ENCODE data around the gene SERPINA5. TPM values are rescaled to one million over a fixed set of nuclear protein-coding genes. Genes with fewer than 3 reads are reported as not detected.

Gene SERPINA5
- total RNA-seq, 2 experiments from 2014 or later: not detected

DNA sequence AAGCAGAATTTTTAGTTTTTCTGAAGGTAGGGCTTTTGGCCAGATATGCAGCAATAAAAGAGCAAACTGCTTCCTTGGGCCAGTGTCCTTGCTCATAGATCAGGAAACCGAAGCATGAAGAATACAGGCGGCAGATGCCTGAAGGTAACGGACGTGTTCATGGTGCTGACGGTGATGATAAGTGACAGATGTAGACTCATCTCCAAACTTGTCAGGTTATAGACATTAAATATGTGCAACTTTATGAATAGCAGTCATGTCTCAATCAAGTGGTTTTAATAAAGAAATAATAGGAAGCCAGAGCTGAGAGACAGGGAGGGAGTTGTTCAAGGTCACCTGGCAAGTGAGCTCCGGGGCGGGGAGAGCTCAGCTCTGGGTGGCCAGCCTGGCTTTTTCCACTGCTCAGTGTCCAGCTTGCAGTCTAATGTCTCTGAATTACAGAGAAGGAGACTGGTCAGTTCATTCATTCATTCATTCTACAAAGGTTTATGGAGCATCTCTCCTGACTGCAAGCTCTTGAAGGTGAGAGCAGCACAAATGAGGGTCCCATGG, 1.0 kb downstream of the SERPINA5 start:
- no peak for ATAC-seq

GRCh38 chr14:94582851-94583250, 1.6 kb downstream of the SERPINA5 start:
- CTCF ChIA-PET: interaction anchor here (0.8 kb wide), 1 partner anchor 19 kb away, joined by 3 read pairs; no protein-coding TSS in a partner anchor
- Mint-ChIP-seq H3K9me3 (no peaks in the 10 kb centered on the region), H3K4me3 (no peak overlapping the region), H3K4me1 (ENCODE audit: low read depth) (no peaks in the 10 kb centered on the region), H3K27me3 (peaks cover 2% of the 10 kb centered on the region), H3K27ac (no peak overlapping the region), H3K36me3 (ENCODE audit: low read depth) (no peaks in the 10 kb centered on the region)
- no peak for DNase-seq
- ATAC-seq: no peak
- intact Hi-C loops (cut with micrococcal nuclease): no loop called here
- TF ChIP-seq CTCF (IDR thresholded peaks at IDR 0.05): no peak
- POLR2A ChIA-PET: no interaction called here

More for the DNA sequence above, 1.0 kb downstream of the SERPINA5 start:
- H3K4me1 Mint-ChIP-seq (ENCODE audit: low read depth): no peaks in the 10 kb centered on the region
- CTCF ChIA-PET: interaction anchor here (0.8 kb wide), 1 partner anchor 20 kb away, joined by 3 read pairs; no protein-coding TSS in a partner anchor
- H3K36me3 Mint-ChIP-seq (ENCODE audit: low read depth): no peaks in the 10 kb centered on the region
- TF ChIP-seq CTCF (IDR thresholded peaks at IDR 0.05): no peak
- POLR2A ChIA-PET: no interaction called here
- DNase-seq: no peak
- H3K9me3 Mint-ChIP-seq: no peaks in the 10 kb centered on the region
- intact Hi-C loops (cut with micrococcal nuclease): no loop called here
- H3K4me3 Mint-ChIP-seq: no peak overlapping the region
- no peak overlapping the region for H3K27ac Mint-ChIP-seq
- H3K27me3 Mint-ChIP-seq: peaks cover 2% of the 10 kb centered on the region

GRCh38 chr14:94583557-94583956, 2.3 kb downstream of the SERPINA5 start:
- no peak overlapping the region for H3K4me3 Mint-ChIP-seq
- ChIA-PET POLR2A (no interaction called here), CTCF (interaction anchor here (2.6 kb wide), 1 partner anchor 34 kb away, joined by 8 read pairs; no protein-coding TSS in a partner anchor)
- no peak overlapping the region for H3K27ac Mint-ChIP-seq
- intact Hi-C loops (cut with micrococcal nuclease): no loop called here
- H3K4me1 Mint-ChIP-seq (ENCODE audit: low read depth): no peaks in the 10 kb centered on the region
- TF ChIP-seq CTCF (IDR thresholded peaks at IDR 0.05): no peak
- no peak for ATAC-seq
- DNase-seq: no peak
- H3K36me3 Mint-ChIP-seq (ENCODE audit: low read depth): no peaks in the 10 kb centered on the region
- peaks cover 2% of the 10 kb centered on the region for H3K27me3 Mint-ChIP-seq
- no peaks in the 10 kb centered on the region for H3K9me3 Mint-ChIP-seq

- no peak overlapping the region for H3K27ac Mint-ChIP-seq
- ATAC-seq (no peak), DNase-seq (no peak)
- CTCF ChIA-PET: interaction anchor here (2.6 kb wide), 1 partner anchor 36 kb away, joined by 8 read pairs; no protein-coding TSS in a partner anchor
- intact Hi-C loops (cut with micrococcal nuclease): no loop called here
- no peaks in the 10 kb centered on the region for H3K4me1 Mint-ChIP-seq (ENCODE audit: low read depth)
- POLR2A ChIA-PET: interaction anchor here (1.1 kb wide), 1 partner anchor 14 kb away, joined by 3 read pairs; no protein-coding TSS in a partner anchor
- no peaks in the 10 kb centered on the region for H3K36me3 Mint-ChIP-seq (ENCODE audit: low read depth)
- H3K9me3 Mint-ChIP-seq: no peaks in the 10 kb centered on the region
- no peak overlapping the region for H3K4me3 Mint-ChIP-seq
- peaks cover 2% of the 10 kb centered on the region for H3K27me3 Mint-ChIP-seq
- TF ChIP-seq CTCF (IDR thresholded peaks at IDR 0.05): no peak
These were observed 3.5 kb downstream of the SERPINA5 start for GRCh38 chr14:94584591-94585280.

DNA sequence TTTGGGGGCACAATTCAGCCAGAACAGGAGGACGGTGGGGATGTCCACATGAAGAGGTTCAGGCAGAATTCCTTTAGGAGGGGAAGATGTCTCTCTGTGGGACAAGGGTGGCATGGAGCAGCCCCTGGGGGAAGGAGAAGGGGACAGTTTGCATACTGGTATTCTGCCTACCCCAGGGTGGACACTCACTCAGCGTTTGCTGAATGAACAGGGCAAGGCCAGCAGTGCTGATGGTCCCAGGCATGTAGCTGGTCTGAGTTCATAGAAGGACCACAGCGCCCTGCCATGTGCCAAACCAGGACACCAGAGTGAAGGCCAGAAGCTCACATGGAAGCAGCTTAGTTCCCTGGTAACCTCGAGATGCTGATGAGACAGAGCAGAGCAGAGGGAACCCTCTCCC, 5.4 kb downstream of the SERPINA5 start:
- Mint-ChIP-seq H3K27me3 (no peaks in the 10 kb centered on the region), H3K4me1 (ENCODE audit: low read depth) (no peaks in the 10 kb centered on the region), H3K9me3 (no peaks in the 10 kb centered on the region), H3K4me3 (no peak overlapping the region), H3K36me3 (ENCODE audit: low read depth) (no peaks in the 10 kb centered on the region), H3K27ac (no peak overlapping the region)
- intact Hi-C loops (cut with micrococcal nuclease): no loop called here
- DNase-seq (no peak), ATAC-seq (no peak)
- no peak for TF ChIP-seq CTCF (IDR thresholded peaks at IDR 0.05)
- ChIA-PET POLR2A (no interaction called here), CTCF (no interaction called here)

Measured in activated CD8-positive, alpha-beta T cell treated with anti-CD3 and anti-CD28 coated beads for 36 hours (primary cell).